ENCODE results near the gene FGF11.

The FGF11 gene

GRCh38 chr17:7435676-7436555 lies 3.4 kb upstream of the FGF11 start:
- DNase-seq: peak; percentile 34

- peak; percentile 72 for DNase-seq
Measured at GRCh38 chr17:7436556-7437368, 2.5 kb upstream of the FGF11 start.

GRCh38 chr17:7437369-7437863 lies 1.9 kb upstream of the FGF11 start:
- DNase-seq: no peak

- DNase-seq: peak; percentile 37
Measured at GRCh38 chr17:7437950-7438614, 1.2 kb upstream of the FGF11 start.

GRCh38 chr17:7438656-7439460 lies 454 bp upstream of the FGF11 start:
- no peak for DNase-seq

- peak; percentile 9 for DNase-seq
Measured at GRCh38 chr17:7440113-7440833, 961 bp downstream of the FGF11 start.

GRCh38 chr17:7440834-7441195 lies 1.5 kb downstream of the FGF11 start:
- no peak for DNase-seq

DNA sequence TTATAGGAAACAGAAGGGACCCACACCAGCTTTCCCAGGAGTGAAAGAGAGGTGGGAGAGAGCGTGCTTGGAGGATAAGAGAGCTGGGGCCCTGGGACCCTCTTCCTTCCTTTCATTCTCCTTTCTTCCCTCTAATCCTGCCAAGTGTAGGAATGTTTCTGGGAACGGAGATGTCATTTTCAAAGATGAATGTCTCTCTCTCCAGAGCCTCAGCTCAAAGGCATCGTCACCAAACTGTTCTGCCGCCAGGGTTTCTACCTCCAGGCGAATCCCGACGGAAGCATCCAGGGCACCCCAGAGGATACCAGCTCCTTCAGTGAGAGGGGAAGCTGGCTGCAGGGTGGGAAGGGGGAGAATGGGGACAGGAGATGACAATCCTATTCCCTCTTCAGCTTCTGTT lies 2.0 kb downstream of the FGF11 start:
- no peak for DNase-seq

DNA sequence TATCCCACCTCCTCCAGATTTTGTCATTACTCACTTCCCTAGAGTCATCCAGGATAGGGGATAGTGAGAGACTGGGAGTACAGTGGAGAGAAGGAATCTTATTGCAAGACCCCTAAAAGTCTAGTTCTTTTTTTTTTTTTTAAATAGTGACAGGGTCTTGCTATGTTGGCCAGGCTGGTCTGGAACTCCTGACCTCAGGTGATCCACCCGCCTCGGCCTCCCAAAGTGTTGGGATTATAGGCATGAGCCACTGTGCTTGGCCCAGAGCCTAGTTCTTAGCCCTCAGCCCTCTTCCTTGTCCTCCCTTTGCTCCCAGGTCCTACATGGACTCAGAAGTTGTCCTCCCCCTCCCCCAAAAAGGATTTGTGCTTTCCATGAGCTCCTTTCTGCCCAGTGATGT lies 2.8 kb downstream of the FGF11 start:
- no peak for DNase-seq

- DNase-seq: no peak
Measured at GRCh38 chr17:7443499-7444485, 4.5 kb downstream of the FGF11 start.

DNA sequence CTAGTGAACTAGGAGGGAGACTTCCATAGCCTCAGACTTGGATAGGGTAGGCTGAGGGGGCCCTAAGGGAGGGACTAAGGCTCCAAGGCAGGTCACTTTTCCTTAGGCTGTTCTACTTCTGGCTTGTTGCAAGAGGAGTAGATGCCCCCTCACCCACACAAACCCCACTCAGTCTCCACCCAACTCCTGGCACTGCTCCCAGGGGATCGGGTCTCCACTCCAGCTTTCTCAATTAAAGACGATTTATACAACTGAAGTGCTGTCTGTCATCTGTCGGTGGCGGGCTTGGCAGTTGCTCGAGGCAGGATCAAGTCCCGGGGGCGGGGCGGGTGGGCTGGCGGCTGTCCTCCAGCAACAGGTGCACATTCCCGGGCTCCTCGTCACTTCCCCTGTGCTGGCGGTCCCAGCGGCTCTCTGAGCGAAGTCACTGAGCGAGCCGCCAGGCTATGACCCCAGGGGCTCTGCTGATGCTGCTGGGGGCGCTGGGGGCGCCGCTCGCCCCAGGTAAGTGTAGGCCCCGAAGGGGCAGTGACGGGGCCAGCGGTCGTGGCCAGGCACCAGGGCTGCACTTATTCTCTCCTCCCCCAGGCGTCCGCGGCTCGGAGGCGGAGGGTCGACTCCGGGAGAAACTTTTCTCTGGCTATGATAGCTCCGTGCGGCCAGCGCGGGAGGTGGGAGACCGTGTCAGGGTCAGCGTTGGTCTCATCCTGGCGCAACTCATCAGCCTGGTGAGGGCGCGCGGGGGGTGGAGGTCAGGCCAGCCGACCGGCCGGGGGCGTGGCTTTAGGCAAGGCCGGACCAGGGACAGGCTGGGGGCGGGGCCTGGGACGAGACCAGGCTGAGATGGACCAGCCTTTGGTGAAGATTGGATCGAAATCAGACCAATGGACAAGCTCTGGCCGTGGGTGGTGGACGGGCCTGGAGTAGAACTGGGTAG lies 5.6 kb downstream of the FGF11 start, which contains the start of gene CHRNB1:
Gene CHRNB1 (plus strand): TSS at position 380 of the 937 bp plus-strand sequence. CDS start 67 bp downstream, at position 447.
- no peak for DNase-seq

- no peak for DNase-seq
Measured at GRCh38 chr17:7445619-7445968, 6.3 kb downstream of the FGF11 start.

DNA sequence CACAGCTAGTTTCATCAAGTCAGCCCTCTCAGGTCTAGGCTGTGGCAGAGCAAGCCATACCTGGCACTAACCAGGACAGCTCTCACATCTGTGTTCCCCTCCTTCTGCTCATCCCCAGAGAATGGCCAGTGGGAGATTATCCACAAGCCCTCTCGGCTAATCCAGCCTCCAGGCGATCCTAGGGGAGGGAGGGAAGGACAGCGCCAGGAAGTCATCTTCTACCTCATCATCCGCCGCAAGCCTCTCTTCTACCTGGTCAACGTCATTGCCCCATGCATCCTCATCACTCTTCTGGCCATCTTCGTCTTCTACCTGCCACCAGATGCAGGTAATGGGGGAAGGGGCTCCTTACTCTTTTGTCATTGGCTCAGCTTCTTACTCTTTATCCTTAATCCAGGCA lies 9.1 kb downstream of the FGF11 start:
- DNase-seq: no peak

GRCh38 chr17:7459961-7460545 lies 20.7 kb downstream of the FGF11 start:
- no peak for DNase-seq

- DNase-seq: no peak
Measured at GRCh38 chr17:7460850-7461660, 21.7 kb downstream of the FGF11 start.

DNA sequence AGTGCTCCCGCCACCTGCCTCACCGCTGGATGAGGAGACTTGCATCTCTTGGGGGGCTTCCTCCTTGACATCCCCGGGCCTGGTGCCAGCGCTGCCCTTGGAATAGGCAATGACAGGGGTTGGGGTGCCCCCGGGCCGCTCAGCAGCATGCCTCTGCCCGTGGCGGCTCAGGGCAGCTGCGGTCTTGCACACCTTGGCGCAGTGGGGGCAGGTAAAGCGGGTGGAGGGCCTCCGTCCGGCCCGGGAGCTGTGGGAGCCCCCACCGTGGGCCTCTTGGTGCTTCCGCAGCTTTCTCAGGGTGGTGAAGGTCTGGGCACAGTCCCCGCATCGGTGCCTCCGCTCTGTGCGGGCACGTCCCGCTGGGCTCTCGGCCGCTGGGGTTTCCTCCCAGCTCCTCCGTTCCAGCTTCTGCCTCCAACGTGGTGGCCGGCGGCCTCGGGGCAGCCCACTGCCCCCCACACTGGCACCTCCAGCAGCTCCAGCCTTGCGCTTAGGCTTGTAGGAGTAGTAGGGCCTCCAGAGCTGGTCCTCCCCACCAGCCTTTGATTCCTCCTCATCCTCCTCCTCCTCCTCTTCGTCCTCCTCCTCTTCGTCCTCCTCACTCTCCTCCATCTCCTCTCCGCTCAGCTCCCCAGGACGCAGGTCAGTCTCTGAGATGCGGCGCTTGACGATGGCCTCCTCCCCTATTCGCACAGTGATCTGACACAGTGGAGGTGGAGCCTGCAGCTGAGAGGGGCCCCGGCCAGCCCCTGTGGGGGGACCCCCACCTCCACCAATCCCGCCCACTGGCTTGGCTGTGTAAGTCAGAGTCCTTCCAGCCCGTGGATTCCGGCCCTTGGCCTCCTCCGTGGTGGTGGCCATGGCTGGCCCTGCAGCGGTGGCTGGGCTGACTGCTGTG lies 23.4 kb downstream of the FGF11 start:
- DNase-seq: no peak

DNA sequence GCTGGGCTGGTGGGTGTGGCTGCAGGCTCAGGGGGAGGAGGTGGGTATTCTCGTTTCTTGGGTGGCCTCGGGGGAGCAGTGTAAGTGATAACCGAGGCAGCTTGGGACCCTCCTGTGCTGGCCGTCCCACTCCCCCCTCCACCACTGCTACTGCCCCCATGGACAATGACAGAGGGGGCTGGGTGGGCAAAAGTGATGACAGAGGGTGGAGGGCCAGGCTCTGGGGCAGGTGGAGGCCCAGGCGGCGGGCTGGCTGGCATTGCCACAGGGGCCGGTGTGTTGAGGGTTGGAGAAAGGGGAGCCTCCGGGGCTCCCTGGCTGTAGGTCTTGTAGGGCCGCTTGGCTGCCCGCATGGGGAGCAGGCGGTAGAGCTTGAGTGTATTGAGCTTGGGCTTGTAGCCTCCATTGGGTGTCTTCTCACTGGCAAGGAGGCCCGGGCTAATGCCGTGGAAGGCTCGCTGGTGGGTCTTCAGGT lies 24.1 kb downstream of the FGF11 start:
- no peak for DNase-seq
